ENCODE results near the gene TIAM1. TPM values are rescaled to one million over a fixed set of nuclear protein-coding genes. Genes with fewer than 3 reads are reported as not detected.

Gene TIAM1
- total RNA-seq, 2 experiments from 2014 or later = 15.0 to 25.1 TPM

- Histone ChIP-seq H4K20me1 (ENCODE audit: insufficient read depth, low read length) (no peaks in the 10 kb centered on the region), H3K36me3 (ENCODE audit: insufficient read depth, low read length) (no peaks in the 10 kb centered on the region), H3K4me2 (ENCODE audit: low read length) (peak overlapping the region; percentile 46), H3K4me1 (ENCODE audit: insufficient read depth, low read length, poor library complexity, severe bottlenecking) (peaks cover 22% of the 10 kb centered on the region), H3K79me2 (ENCODE audit: insufficient read depth, low read depth, low read length) (no peaks in the 10 kb centered on the region), H2AFZ (ENCODE audit: low read length) (peak overlapping the region; percentile 70), H3K9me3 (ENCODE audit: low read length) (0 out of 2 replicates have a peak, but pooled peaks cover 5% of the 10 kb centered on the region), H3K27ac (ENCODE audit: low read depth, low read length, poor library complexity, severe bottlenecking) (peak overlapping the region; percentile 18), H3K4me3 (ENCODE audit: low read depth, low read length, poor library complexity, severe bottlenecking) (no peak overlapping the region), H3K9me2 (ENCODE audit: insufficient read depth, low read length) (no peaks in the 10 kb centered on the region)
- DNase-seq (ENCODE audit: low spot score) = peak; percentile 14
- ChIA-PET CTCF (ENCODE audit: unreplicated experiment) (interaction anchor here (0.9 kb wide), 1 partner anchor 477 kb away, joined by 3 read pairs; no protein-coding TSS in a partner anchor), POLR2A (interaction anchor here (1.0 to 1.5 kb wide), 3 partner anchors 26 to 480 kb away, joined by 3 read pairs; no protein-coding TSS in a partner anchor)
- no peak for TF ChIP-seq EZH2phosphoT487 (IDR thresholded peaks at IDR 0.05; ENCODE audit: borderline replicate concordance, low read depth, low read length)
- TF ChIP-seq CTCF (conservative IDR thresholded peaks at IDR 0.05; ENCODE audit: low read length) = no peak
- intact Hi-C loops (cut with micrococcal nuclease; ENCODE audit: unreplicated experiment) = no loop called here
- no TSS peak for BruUV-seq (replicated peaks)
These were observed 240.9 kb downstream of the TIAM1 start for GRCh38 chr21:31103163-31103562.

- no TSS peak for BruUV-seq (replicated peaks)
- H3K4me3 ChIP-seq (ENCODE audit: low read depth, low read length, poor library complexity, severe bottlenecking) = no peak overlapping the region
These were observed 244.9 kb downstream of the TIAM1 start for GRCh38 chr21:31099122-31099521.

GRCh38 chr21:31098576-31099005 lies 245.5 kb downstream of the TIAM1 start:
- POLR2A ChIA-PET = interaction anchor here (0.5 kb wide), 1 partner anchor 927 kb away, joined by 4 read pairs; no protein-coding TSS in a partner anchor
- TF ChIP-seq EZH2phosphoT487 (IDR thresholded peaks at IDR 0.05; ENCODE audit: borderline replicate concordance, low read depth, low read length) (no peak), CTCF (conservative IDR thresholded peaks at IDR 0.05; ENCODE audit: low read length) (peak; percentile 96)

More at GRCh38 chr21:31099122-31099521, 244.9 kb downstream of the TIAM1 start:
- Histone ChIP-seq H3K4me2 (ENCODE audit: low read length) (no peak overlapping the region), H3K4me1 (ENCODE audit: insufficient read depth, low read length, poor library complexity, severe bottlenecking) (peaks cover 12% of the 10 kb centered on the region), H3K79me2 (ENCODE audit: insufficient read depth, low read depth, low read length) (no peaks in the 10 kb centered on the region), H3K9me3 (ENCODE audit: low read length) (no peaks in the 10 kb centered on the region; the same call in 1 of the 2 replicates), H4K20me1 (ENCODE audit: insufficient read depth, low read length) (no peaks in the 10 kb centered on the region), H3K27ac (ENCODE audit: low read depth, low read length, poor library complexity, severe bottlenecking) (no peak overlapping the region), H3K9me2 (ENCODE audit: insufficient read depth, low read length) (no peaks in the 10 kb centered on the region), H3K36me3 (ENCODE audit: insufficient read depth, low read length) (no peaks in the 10 kb centered on the region), H2AFZ (ENCODE audit: low read length) (no peak overlapping the region)
- intact Hi-C loops (cut with micrococcal nuclease; ENCODE audit: unreplicated experiment) = loop anchor here (2.0 kb wide), 2 partner anchors 20 to 82 kb away; no protein-coding TSS in a partner anchor
- CTCF ChIA-PET (ENCODE audit: unreplicated experiment) = interaction anchor here (0.9 kb wide), 1 partner anchor 59 kb away, joined by 3 read pairs; no protein-coding TSS in a partner anchor
- TF ChIP-seq EZH2phosphoT487 (IDR thresholded peaks at IDR 0.05; ENCODE audit: borderline replicate concordance, low read depth, low read length) = no peak
- POLR2A ChIA-PET = interaction anchor here (1.0 kb wide), 1 partner anchor 74 kb away, joined by 4 read pairs; no protein-coding TSS in a partner anchor
- no peak for DNase-seq (ENCODE audit: low spot score)

More at GRCh38 chr21:31098576-31099005, 245.5 kb downstream of the TIAM1 start:
- no peak overlapping the region for H3K4me3 ChIP-seq (ENCODE audit: low read depth, low read length, poor library complexity, severe bottlenecking)
- CTCF ChIA-PET (ENCODE audit: unreplicated experiment) = interaction anchor here (0.9 to 1.0 kb wide), 2 partner anchors 60 to 483 kb away, joined by 3 to 4 read pairs; no protein-coding TSS in a partner anchor
- no peak overlapping the region for H3K27ac ChIP-seq (ENCODE audit: low read depth, low read length, poor library complexity, severe bottlenecking)
- H4K20me1 ChIP-seq (ENCODE audit: insufficient read depth, low read length) = no peaks in the 10 kb centered on the region
- no peaks in the 10 kb centered on the region for H3K79me2 ChIP-seq (ENCODE audit: insufficient read depth, low read depth, low read length)
- DNase-seq (ENCODE audit: low spot score) = peak; percentile 64
- H2AFZ ChIP-seq (ENCODE audit: low read length) = 0 out of 2 replicates have a peak overlapping the region, but pooled peaks have one; percentile 6
- H3K4me1 ChIP-seq (ENCODE audit: insufficient read depth, low read length, poor library complexity, severe bottlenecking) = peaks cover 10% of the 10 kb centered on the region
- H3K9me2 ChIP-seq (ENCODE audit: insufficient read depth, low read length) = no peaks in the 10 kb centered on the region
- no peaks in the 10 kb centered on the region; the same call in 1 of the 2 replicates for H3K9me3 ChIP-seq (ENCODE audit: low read length)
- no peak overlapping the region for H3K4me2 ChIP-seq (ENCODE audit: low read length)
- no peaks in the 10 kb centered on the region for H3K36me3 ChIP-seq (ENCODE audit: insufficient read depth, low read length)
- intact Hi-C loops (cut with micrococcal nuclease; ENCODE audit: unreplicated experiment) = loop anchor here (1.0 to 2.0 kb wide), 4 partner anchors 20 to 504 kb away; no protein-coding TSS in a partner anchor
- no TSS peak for BruUV-seq (replicated peaks)
